Spinal cord (tissue), 10 donors: Measurements from ENCODE around the gene LAMA1. TPM values are rescaled to one million over a fixed set of nuclear protein-coding genes. Genes with fewer than 3 reads are reported as not detected.

Experiments used
- DNase-seq, 6 donors: peaks; one replicate each; pipeline versions ENCODE4 v3.0.0 to v3.0.0-alpha.2; 2013 to 2015; ENCODE audit warnings: low spot score in 6 of 6, low read depth in 4 of 6
- H3K27ac ChIP-seq: one replicate; pipeline ENCODE4 v1.5.1; 2013; ENCODE audit warnings: low read depth, low read length, control low read depth
- H3K27me3 ChIP-seq: one replicate; pipeline ENCODE4 v1.6.1; 2013; ENCODE audit warnings: low read length; ENCODE audit not compliant: control insufficient read depth, insufficient read depth
- H3K36me3 ChIP-seq: one replicate; pipeline ENCODE4 v1.6.1; 2013; ENCODE audit warnings: low read length; ENCODE audit not compliant: control insufficient read depth, insufficient read depth
- H3K4me1 ChIP-seq: one replicate; pipeline ENCODE4 v1.6.1; 2013; ENCODE audit warnings: low read length; ENCODE audit not compliant: control insufficient read depth, insufficient read depth
- H3K4me3 ChIP-seq: one replicate; pipeline ENCODE4 v1.5.1; 2013; ENCODE audit warnings: low read depth, low read length, control low read depth
- H3K9me3 ChIP-seq: one replicate; pipeline ENCODE4 v1.6.1; 2013; ENCODE audit warnings: low read length; ENCODE audit not compliant: control insufficient read depth, insufficient read depth
- WGBS: methylation state at CpG from one replicate; pipeline ENCODE4 v1.1.5; 2013; ENCODE audit warnings: missing lambda C conversion rate; ENCODE audit not compliant: insufficient coverage; 5-methylcytosine and 5-hydroxymethylcytosine counted together
- polyA plus RNA-seq, 2 donors: library from polyadenylated mRNA; unstranded; fragments of 120-200 nt; gene quantifications; one replicate each; pipeline ENCODE4 v1.2.1, GENCODE V29; 2013; ENCODE audit not compliant: insufficient read length in 2 of 2
- total RNA-seq, 2 donors: library from RNA; depleted of rRNA in 1 of 2; stranded (reverse); fragments of 120-200 nt in 1 of 2; fragments of >200 nt in 1 of 2; gene quantifications; one replicate each; pipeline versions ENCODE4 v1.2.3 to v1.2.4, GENCODE V29; 2013 to 2014
- donor health status: healthy.

The LAMA1 gene
- total and polyA plus RNA-seq, 4 donors: 31.6 to 55.6 (median 46.7) TPM

DNA sequence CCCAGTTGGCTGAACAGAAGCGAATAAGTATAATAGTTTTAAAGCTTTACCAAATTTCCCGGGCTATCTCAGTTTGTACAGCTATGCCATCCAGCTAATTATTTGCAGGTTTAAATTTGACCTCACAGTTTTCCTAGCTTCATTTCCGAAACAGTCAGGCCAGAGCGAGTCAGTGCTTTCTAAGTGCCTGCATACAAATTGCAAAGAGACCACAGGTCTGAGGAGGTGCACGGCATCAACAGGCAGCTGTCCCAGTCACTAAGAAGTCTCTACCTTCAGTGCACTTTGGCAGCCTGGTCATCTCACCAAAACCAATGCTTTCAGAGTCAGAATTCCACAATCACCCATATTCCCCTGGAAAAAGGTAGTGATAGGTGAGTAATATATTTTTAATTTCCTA is 51.9 kb downstream of the LAMA1 start:
- no peak for DNase-seq
- WGBS: 87% methylated on average over 5 of the region's 5 CpGs
- Histone ChIP-seq H3K9me3 (no peaks in the 10 kb centered on the region), H3K36me3 (peaks cover 4% of the 10 kb centered on the region), H3K4me3 (no peak overlapping the region), H3K27ac (no peak overlapping the region), H3K27me3 (no peaks in the 10 kb centered on the region), H3K4me1 (peaks cover 22% of the 10 kb centered on the region)

DNA sequence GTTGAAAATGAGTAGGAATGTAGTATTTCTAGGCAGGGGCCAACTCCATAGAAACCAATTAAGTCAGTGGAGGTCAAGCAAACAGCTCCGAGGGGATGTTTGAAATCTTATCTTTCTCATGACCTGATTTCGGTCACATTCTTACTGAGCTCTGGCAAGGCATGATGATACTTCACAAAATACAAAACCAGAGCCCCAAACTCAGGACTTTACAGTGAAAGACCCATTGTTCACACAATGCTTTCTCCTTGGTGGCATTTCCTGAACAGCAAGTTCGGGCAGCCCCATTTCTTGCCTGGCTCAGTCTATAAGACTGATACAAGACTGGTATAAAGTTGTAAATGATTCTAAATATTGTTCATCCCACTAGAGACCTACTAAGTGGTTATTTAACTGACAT is 53.3 kb downstream of the LAMA1 start:
- Histone ChIP-seq H3K4me3 (no peak overlapping the region), H3K9me3 (no peaks in the 10 kb centered on the region), H3K27me3 (no peaks in the 10 kb centered on the region), H3K27ac (no peak overlapping the region), H3K4me1 (peaks cover 17% of the 10 kb centered on the region), H3K36me3 (peaks cover 4% of the 10 kb centered on the region)
- 67% methylated on average over 1 of the region's 3 CpGs for WGBS
- no peak for DNase-seq

DNA sequence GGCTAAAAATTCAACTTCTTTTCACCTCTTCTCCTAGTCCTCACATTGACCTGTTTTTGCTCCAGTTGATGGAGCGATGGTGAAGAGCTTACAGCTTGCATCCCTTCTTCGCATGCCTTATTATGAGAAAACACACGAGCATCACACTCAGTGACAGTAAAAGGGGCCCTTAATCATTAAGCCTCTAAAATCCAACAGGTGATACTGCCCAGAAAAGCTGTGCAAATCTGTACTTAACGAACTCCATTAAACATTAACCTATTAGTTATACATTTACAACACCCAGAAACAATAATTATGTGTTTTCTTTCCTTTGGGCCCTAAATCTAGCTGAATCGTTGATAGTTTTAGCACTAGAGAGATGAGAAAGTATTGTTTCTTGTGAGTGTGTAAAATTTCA is 54.8 kb downstream of the LAMA1 start:
- no peak overlapping the region for H3K27ac ChIP-seq
- H3K27me3 ChIP-seq: no peaks in the 10 kb centered on the region
- DNase-seq: no peak
- no peak overlapping the region for H3K4me3 ChIP-seq
- peaks cover 4% of the 10 kb centered on the region for H3K36me3 ChIP-seq
- 90% methylated on average over 2 of the region's 5 CpGs for WGBS
- H3K9me3 ChIP-seq: no peaks in the 10 kb centered on the region
- H3K4me1 ChIP-seq: peaks cover 12% of the 10 kb centered on the region

DNA sequence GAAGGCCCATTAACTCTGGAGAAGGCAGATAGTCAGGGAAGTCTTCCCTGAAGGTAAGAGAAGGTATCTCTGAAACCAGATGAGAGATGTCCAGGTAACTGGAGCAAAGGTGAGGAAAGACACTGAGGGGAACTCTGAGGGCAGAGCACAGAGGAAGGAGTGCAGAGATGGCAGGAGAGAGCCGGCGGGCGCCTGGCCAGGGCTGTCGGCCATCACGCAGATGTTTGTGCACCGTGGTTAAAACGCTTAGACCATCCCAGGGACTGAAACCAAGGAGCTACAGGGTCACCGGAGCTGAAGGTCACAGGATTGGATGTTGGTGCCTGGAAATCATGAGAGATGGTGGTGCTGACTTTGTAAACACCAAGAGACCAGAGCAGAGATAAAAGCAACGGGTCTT is 55.4 kb downstream of the LAMA1 start:
- DNase-seq: no peak
- WGBS: 67% methylated on average over 8 of the region's 9 CpGs
- peaks cover 4% of the 10 kb centered on the region for H3K36me3 ChIP-seq

DNA sequence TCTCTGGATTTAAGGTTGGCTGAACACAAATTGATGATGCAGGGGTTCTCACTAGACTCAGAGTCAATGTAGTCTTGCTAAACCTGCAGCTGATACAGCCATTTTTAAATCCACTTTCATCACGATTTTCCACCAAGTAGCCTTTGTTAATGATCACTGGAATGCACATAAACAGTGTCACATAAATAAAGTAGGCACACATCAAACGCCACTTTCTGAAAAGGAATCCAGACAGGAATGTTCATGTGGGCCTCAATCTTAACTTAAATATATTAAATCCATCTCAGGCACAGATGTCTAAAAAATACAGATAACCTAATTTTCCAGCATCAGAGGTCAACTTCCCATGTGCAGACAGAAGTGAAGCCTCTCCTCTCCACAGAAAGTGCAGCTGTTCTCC is 58.3 kb downstream of the LAMA1 start:
- WGBS: 23% methylated on average over 1 of the region's 2 CpGs
- DNase-seq: peak in 1 of 6 donors; percentile 22

More for the DNA sequence above, 55.4 kb downstream of the LAMA1 start:
- Histone ChIP-seq H3K27ac (no peak overlapping the region), H3K4me3 (no peak overlapping the region), H3K9me3 (no peaks in the 10 kb centered on the region), H3K27me3 (no peaks in the 10 kb centered on the region), H3K4me1 (peaks cover 6% of the 10 kb centered on the region)

DNA sequence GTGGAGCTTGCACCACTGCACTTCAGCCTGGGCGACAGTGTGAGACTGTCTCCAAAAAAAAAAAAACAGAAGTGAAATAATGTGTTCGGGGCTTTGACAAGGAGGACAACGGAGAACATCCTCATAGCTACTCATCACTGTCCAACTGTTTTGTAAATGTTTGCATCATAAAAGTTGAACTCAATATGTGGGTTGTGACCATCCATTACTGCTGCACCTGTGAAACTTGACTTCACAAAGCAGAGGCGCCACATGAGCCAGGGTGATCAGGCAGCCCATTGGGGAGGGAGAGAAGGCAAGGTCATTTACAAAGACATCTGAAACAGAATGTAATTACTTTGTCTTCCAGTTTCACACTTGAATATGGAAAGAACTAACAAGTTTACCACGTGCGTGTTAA is 61.6 kb downstream of the LAMA1 start:
- no peak for DNase-seq
- Histone ChIP-seq H3K36me3 (no peaks in the 10 kb centered on the region), H3K27ac (no peak overlapping the region), H3K4me3 (no peak overlapping the region), H3K27me3 (no peaks in the 10 kb centered on the region), H3K4me1 (no peaks in the 10 kb centered on the region), H3K9me3 (peaks cover 2% of the 10 kb centered on the region)
- 100% methylated on average over 2 of the region's 6 CpGs for WGBS

More for the DNA sequence above, 58.3 kb downstream of the LAMA1 start:
- Histone ChIP-seq H3K27ac (no peak overlapping the region), H3K27me3 (no peaks in the 10 kb centered on the region), H3K4me3 (no peak overlapping the region), H3K4me1 (no peaks in the 10 kb centered on the region), H3K36me3 (peaks cover 4% of the 10 kb centered on the region), H3K9me3 (no peaks in the 10 kb centered on the region)

DNA sequence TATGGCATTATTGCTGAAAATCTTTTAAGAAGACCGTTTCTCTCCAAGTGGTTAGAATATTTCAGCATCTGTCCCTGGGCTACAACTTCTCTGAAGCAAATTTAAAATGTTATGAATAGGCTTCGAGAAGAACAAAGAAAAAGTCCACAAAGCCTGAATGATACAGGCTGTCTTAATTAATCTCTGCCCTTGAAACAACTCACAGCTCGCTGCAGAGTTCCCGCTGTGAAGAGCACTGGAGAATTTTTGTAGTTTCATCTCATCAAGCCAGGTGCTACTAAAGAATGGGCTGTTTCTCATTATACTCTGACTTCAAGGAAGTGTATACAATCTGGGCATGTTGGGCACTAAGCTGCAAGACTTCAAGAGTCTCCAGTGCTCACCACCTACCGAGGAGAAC is 67.6 kb downstream of the LAMA1 start:
- DNase-seq: peak in 1 of 6 donors; percentile 5
- WGBS: 20% methylated on average over 1 of the region's 5 CpGs
- Histone ChIP-seq H3K9me3 (peaks cover 2% of the 10 kb centered on the region), H3K27me3 (no peaks in the 10 kb centered on the region), H3K4me3 (no peak overlapping the region), H3K27ac (no peak overlapping the region), H3K36me3 (no peaks in the 10 kb centered on the region), H3K4me1 (no peaks in the 10 kb centered on the region)

DNA sequence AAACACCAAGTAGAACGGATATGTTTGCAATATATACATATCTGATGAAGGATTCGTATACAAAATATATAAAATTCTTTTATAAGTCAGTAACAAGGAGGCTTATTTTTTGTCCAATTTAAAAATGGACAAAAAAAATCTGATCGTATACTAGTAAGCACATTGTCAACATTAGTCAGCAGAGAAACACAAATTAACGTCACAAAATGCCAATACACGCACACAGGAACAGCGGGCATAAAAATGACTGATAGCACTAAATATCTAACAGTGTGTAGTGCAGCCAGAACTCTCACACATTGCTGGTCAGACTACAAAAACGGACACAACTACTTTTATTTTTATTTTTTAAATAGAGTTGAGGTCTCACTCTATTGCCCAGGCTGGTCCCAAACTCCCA is 69.5 kb downstream of the LAMA1 start:
- DNase-seq: no peak
- no peak overlapping the region for H3K4me3 ChIP-seq
- no peaks in the 10 kb centered on the region for H3K4me1 ChIP-seq
- H3K27ac ChIP-seq: no peak overlapping the region
- no peaks in the 10 kb centered on the region for H3K36me3 ChIP-seq
- peaks cover 2% of the 10 kb centered on the region for H3K9me3 ChIP-seq
- 63% methylated on average over 2 of the region's 7 CpGs for WGBS
- H3K27me3 ChIP-seq: no peaks in the 10 kb centered on the region

DNA sequence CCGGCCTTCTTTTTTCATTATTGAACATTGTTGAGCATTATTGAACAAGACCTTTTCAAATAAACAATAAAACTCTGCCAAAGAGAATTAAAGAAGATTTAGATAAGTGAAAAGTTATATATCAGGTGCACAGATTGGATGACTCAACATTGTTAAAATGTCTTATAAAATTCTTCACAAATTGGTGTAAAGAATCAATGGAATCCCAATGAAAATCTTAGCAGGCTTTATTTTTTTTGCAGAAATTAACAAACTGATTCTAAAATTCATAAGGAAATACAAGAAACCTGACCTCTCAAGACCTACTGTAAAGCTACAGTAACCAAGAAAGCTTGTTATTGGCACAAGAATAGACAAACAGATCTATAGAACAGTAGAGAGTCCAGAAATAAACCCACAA is 70.3 kb downstream of the LAMA1 start:
- no peak overlapping the region for H3K4me3 ChIP-seq
- no peaks in the 10 kb centered on the region for H3K36me3 ChIP-seq
- no peak for DNase-seq
- no peak overlapping the region for H3K27ac ChIP-seq
- peaks cover 2% of the 10 kb centered on the region for H3K9me3 ChIP-seq
- H3K4me1 ChIP-seq: no peaks in the 10 kb centered on the region
- WGBS: no CpG with 5 or more reads among the region's 1 CpG
- H3K27me3 ChIP-seq: no peaks in the 10 kb centered on the region

DNA sequence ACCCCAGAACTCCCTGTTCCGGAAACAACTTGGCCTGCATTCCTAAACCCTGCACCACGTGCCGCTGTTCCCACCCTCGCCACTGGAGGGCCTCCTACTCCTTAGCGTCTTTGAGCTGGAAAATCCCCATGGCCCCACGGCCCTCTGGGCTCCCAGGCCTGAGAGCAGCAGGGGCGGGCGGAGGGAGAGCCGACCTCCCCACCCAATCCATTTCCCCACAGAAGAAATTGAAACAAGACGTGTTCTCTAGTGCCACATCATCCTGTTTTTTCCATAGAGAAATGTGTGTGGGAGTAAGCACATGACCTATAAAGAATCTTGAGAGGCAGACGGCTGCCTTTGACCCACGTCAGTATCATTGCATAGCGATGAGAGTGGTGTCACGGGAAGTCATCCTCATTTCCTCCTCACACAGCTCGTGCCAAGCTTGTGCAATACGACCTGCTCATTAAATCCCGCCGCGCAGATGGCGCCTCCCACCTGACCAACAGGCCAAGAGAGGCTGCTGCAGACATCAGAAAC is 79.2 kb downstream of the LAMA1 start:
- Histone ChIP-seq H3K27ac (peak overlapping the region; percentile 60), H3K36me3 (peaks cover 9% of the 10 kb centered on the region), H3K4me3 (no peak overlapping the region), H3K9me3 (no peaks in the 10 kb centered on the region), H3K4me1 (peaks cover 11% of the 10 kb centered on the region), H3K27me3 (no peaks in the 10 kb centered on the region)
- DNase-seq: peak in 3 of 6 donors; percentile 33 to 71 (median 41)
- 19% methylated on average over 11 of the region's 20 CpGs for WGBS
